HG03558 (cell line): Measurements from ENCODE around the gene RNASE8.

Experiments
- ATAC-seq: cut with Tn5 transposase; IDR thresholded peaks from one replicate; pipeline ENCODE4 v1.9.1; 2021; ENCODE audit warnings: moderate number of reproducible peaks; ENCODE audit not compliant: unreplicated experiment; ENCODE audit errors: extremely low read depth

Gene RNASE8

DNA sequence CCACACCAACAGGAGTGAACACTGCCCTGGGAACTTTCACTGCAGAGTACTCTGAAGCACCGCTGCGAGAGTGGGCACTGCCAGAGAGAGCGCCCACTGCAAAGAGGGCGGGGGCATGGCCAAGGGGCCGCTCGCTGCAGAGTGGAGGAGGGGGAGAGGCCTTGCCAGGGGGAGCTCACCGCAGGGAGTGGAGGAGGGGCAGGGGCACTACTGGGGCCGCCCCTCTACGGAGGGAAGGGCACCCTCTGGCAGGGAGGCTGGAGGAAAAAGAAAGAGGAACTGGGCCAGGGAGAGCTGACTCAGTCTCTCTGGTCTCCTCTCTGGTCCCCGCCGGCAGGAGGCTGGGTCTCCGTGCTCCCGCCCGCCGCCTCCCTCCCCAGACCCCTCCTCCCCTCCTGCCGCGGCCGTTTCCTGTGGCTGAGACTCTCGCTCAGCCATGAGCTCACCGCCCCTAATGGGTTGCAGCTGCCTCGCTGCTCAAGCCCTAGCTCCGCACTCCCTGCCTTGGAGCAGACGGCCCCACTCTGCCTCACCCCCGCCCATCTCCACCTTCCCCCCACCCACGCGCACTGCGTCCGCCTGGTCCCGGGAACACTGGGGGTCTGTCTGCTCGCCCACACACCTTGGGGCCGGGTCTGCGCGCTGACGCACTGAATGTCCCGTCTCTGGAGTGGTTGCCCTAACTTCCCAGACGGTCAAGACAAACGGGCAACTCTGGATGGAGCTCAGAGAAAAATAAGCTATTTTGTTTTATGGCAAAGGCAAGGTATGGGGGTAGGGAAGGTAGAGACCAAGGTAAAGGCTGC, 13.8 kb downstream of the RNASE8 start:
- peak; percentile 63 for ATAC-seq

DNA sequence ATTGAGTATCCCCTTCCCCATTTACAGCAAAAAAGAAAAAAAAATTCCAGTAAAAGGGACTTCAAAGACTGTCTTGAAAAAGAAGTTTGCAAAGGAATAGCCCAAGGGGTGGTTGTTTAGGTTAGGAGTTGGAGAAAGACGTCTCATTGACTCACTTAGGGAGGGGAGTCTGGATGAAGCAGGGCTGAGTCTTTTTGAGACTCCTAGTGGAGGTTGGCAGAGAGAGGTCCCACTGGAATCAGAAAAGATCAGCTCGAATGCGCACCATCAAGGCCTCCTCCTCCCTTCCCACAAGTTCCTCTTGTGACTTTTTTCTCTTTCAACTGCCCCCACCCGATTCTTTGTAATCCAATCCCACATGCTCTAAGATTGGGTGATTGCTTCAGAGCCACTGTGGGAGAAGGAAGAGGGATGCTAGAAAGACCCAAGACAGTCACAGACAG, 14.4 kb downstream of the RNASE8 start:
- no peak for ATAC-seq

DNA sequence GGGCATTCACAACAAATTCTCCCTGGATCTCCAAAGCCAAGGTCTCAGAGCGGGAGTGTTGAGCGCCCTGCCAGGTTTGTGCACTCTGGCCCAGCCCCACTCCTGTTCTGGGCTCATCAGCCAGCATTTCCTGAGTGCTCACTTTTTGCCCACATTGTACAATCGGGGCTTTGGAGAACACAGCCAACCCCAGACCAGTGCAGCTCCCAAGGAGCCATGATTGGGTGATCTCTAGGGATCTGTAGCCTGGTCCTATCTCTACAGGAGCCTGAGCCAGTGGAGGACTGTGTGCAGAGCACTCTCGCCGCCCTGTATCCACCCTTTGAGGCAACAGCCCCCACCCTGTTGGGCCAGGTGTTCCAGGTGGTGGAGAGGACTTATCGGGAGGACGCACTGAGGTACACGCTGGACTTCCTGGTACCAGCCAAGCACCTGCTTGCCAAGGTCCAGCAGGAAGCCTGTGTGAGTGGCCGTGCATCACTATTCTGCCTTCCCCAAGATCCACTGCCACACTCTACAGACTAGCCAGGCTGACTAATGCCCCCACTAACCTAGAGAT, 15.2 kb downstream of the RNASE8 start:
- no peak for ATAC-seq

DNA sequence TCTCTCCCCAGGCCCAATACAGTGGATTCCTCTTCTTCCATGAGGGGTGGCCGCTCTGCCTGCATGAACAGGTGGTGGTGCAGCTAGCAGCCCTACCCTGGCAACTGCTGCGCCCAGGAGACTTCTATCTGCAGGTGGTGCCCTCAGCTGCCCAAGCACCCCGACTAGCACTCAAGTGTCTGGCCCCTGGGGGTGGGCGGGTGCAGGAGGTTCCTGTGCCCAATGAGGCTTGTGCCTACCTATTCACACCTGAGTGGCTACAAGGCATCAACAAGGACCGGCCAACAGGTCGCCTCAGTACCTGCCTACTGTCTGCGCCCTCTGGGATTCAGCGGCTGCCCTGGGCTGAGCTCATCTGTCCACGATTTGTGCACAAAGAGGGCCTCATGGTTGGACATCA, 16.3 kb downstream of the RNASE8 start:
- ATAC-seq, result no peak

DNA sequence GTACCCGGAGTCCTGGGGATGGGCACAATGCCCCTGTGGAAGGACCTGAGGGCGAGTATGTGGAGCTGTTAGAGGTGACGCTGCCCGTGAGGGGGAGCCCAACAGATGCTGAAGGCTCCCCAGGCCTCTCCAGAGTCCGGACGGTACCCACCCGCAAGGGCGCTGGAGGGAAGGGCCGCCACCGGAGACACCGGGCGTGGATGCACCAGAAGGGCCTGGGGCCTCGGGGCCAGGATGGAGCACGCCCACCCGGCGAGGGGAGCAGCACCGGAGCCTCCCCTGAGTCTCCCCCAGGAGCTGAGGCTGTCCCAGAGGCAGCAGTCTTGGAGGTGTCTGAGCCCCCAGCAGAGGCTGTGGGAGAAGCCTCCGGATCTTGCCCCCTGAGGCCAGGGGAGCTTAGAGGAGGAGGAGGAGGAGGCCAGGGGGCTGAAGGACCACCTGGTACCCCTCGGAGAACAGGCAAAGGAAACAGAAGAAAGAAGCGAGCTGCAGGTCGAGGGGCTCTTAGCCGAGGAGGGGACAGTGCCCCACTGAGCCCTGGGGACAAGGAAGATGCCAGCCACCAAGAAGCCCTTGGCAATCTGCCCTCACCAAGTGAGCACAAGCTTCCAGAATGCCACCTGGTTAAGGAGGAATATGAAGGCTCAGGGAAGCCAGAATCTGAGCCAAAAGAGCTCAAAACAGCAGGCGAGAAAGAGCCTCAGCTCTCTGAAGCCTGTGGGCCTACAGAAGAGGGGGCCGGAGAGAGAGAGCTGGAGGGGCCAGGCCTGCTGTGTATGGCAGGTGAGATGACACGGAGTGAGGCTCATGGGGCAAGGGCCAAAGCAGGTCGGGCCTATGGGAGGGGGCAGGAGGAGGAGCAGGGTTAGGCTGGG, 17.0 kb downstream of the RNASE8 start:
- no peak for ATAC-seq

DNA sequence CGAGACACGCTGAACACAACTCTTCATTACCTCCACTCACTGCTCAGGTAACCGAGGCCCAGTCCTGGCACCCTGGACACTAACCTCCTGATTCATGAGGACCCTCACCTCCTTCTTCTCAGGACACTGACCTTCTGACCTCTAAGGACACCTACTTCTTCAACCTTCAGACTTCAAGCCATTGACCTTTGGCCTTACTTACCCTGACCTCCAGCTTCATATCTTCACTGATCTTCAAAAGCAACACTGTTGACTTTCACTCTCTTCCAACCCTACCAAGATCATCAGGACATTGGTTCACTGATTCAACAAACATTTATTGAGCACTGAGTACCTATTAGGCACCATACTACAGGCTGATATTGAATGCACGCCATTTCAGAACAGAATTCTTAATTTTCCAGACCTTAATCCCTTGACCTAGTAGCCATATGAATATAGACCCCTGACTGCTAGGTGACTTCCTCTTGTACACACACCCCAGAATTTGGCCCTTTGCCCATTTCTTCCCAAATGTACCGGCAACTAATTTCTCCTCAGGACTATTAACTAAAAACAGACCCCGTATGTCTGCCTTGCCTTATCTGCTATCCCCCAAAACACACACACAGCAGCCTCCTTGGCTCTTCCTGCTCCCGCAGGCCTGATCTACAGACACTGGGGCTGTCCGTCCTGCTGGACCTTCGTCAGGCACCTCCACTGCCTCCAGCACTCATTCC, 18.3 kb downstream of the RNASE8 start:
- ATAC-seq, result no peak

DNA sequence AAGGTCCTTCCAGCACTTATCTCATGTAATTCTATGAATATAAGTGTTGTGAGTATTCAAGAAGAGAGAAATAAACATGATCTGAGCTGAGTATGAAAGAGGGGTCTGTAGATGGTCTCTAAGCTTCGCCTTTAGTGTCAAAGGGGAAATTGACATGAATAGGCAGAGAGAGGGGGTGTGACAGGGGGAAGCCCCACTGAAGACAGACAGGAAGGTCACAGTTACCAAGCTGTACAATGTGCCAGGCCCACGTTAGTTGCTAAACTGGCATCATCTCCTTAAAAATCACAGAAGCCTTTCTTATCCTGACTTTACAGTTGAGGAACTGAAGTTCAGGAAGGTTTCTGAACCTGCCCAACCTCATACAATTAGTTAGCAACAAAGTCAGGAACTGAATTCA, 20.1 kb downstream of the RNASE8 start:
- no peak for ATAC-seq

DNA sequence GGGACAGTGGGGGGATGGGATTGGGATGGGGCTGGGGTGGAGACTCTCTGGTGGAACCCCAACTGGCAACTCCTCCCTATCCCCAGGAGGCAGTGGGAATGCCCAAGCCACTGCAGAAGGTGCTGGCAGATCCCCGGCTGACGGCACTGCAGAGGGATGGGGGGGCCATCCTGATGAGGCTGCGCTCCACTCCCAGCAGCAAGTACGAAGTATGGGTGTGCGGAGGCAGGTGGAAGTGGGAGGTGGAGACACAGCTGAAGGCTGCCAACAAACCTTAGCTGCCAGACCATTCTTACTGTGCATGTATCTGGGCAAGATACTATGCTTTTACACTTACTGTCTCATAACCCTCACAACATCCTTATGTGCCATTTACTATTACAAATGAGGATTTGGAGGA, 20.7 kb downstream of the RNASE8 start:
- ATAC-seq, result no peak

DNA sequence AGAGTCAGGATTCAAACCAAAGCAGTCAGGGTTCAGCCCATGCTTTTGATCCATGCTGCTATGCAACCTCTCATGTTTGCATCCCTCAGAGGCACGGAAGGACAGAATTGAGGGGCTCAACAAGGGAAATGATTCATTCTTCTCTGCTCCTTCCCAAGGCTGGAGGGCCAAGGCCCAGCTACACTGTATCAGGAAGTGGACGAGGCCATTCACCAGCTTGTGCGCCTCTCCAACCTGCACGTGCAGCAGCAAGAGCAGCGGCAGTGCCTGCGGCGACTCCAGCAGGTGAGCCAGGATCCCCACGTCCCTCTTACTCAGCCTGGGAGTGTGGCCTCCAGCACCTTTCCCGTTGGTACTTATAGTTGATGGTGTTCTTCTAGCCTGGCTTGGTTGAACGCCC, 21.1 kb downstream of the RNASE8 start:
- no peak for ATAC-seq

DNA sequence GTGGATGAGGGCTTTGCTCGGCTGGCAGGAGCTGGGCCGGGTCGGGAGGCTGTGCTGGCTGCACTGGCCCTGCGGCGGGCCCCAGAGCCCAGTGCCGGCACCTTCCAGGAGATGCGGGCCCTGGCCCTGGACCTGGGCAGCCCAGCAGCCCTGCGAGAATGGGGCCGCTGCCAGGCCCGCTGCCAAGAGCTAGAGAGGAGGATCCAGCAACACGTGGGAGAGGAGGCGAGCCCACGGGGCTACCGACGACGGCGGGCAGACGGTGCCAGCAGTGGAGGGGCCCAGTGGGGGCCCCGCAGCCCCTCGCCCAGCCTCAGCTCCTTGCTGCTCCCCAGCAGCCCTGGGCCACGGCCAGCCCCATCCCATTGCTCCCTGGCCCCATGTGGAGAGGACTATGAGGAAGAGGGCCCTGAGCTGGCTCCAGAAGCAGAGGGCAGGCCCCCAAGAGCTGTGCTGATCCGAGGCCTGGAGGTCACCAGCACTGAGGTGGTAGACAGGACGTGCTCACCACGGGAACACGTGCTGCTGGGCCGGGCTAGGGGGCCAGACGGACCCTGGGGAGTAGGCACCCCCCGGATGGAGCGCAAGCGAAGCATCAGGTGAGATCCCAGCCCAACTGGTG, 24.0 kb downstream of the RNASE8 start:
- ATAC-seq, result no peak

DNA sequence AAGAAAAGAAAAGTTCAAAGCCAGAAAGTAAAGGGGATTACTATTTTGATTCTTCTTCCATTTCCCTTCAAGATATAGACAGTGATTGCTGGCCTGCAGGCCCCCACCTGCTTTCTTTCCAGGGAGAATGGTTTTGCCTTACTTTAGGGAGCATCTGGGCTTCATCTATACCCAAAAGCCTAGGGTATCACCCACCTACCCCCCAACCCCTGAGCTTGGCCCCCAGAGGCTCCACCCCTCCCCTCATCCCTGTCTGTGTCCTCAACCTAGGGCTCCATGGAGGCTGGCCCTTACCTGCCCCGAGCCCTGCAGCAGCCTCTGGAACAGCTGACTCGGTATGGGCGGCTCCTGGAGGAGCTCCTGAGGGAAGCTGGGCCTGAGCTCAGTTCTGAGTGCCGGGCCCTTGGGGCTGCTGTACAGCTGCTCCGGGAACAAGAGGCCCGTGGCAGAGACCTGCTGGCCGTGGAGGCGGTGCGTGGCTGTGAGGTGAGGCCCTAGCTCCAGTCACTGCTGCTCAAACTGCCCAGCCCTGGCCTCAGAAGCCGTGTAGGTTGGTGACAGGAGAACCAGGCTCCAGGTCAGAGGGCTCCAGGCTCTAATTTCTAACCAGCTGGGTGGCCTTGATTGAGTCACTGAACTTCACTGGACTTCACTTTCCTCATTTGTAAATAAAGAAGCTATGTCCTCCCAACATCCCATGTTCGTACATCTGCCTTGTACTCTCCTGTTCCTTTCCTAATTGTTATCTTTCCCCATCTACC, 26.1 kb downstream of the RNASE8 start:
- no peak for ATAC-seq

DNA sequence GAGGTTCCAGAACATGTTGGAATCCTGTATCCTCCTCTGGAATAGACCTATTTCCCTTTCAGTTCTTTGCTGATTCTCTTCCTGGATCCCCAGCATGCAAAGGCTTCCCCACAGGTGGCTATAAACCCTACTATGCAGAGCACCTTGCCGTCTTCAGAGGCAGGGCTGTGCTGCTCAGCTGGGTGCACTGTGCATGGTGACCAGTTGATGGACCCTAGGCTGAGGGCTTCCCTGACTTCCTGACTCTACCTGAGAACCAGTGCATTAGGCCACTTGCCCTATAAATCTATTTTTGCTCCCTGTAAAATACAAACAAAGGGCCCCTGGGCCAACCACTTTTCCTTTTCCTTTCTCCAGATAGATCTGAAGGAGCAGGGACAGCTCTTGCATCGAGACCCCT, 26.8 kb downstream of the RNASE8 start:
- ATAC-seq, result no peak

DNA sequence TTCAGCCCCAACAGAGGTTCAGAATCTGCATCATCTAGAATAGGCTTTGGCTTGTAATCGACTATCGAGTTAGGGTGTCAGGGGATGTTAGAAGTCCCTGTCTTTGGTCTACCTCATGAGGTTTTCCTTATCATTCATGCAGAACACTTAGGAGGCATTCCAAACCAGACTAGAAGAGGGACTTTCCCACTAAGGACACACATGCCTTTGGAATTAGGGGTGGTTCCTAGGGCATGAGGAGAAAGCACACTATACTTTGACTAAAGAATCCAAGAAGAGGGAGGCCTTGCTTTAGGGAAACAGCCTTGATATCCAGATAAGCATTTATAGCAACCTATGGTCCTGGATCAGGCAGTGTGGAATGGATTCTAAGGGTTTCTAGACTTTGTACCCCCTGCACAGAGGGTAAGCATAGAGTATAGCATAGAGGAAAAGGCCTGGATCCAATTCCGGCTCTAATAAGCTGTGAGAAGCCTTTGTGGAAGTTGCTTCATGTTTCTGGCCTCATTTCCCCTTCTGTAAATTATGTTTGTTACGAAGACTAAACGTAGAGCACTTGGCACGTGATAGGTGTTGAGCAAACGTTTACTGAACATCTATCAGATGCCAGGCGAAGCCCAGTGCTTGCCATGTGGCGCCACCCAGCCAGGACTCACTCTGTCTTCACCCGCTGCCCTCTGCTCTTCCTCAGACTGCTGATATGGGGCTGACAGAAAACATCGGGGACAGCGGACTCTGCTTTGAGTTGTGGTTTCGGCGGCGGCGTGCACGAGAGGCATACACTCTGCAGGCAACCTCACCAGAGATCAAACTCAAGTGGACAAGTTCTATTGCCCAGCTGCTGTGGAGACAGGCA, 27.6 kb downstream of the RNASE8 start:
- no peak for ATAC-seq

DNA sequence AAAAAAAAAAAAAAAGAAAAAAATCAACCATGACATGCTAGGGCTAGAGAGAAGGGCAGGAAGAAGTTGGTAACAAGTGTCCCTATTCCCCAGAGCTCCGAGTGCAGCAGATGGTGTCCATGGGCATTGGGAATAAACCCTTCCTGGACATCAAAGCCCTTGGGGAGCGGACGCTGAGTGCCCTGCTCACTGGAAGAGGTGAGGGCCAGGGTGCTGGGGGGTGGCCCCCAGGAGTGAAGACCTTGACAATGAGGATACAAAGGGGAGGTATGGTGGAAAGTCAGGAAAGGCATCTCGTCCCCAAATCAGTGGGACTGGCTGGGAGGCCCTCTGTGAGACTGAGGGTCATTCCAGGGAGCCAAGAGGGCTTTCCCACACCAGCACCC, 29.3 kb downstream of the RNASE8 start:
- ATAC-seq, result no peak

DNA sequence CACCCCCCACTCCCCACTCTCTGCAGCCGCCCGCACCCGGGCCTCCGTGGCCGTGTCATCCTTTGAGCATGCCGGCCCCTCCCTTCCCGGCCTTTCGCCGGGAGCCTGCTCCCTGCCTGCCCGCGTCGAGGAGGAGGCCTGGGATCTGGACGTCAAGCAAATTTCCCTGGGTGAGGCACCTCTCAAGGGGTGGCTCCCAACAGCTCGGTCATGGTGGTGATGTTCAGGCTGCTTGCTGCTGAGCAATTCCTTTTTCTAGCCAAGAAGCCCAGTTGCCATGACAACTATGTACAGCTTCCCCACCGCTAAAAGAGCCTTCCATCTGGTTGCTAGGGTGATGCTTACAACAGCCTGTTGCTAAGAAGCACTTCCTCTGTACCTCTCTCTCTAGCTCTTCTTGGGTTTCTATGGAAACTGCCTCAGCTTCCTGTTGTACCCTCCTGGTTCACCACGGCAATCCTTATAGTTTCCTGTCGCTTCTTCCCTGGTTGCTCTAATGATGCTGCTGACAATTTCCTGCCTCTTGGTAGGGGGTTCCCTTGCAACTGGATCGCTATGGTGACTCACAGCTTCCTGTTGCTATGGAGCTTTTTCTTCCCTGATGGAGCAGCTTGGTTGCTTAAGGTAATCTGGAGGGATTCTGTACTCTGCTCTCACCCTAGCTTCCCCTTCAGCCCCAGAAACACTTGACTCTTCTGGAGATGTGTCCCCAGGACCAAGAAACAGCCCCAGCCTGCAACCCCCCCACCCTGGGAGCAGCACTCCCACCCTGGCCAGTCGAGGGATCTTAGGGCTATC, 29.9 kb downstream of the RNASE8 start:
- ATAC-seq, result no peak

DNA sequence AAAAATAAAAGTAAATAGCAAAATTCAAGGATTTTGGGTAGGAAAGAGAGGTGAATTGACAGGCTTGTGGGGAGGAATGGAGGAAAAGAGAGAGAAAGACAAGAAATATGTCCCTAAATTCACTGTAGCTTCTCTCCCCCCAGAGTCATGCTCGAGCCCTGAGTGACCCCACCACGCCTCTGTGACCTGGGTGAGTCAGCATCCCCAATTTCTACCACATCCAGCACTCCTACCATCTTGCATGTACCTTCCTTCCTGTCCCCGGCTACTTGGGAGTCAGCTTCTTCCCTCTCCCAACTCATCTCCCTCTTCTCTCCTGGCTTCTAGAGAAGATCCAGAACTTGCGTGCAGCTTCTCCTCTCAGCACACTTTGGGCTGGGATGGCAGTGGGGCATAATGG, 31.1 kb downstream of the RNASE8 start:
- ATAC-seq, result no peak

DNA sequence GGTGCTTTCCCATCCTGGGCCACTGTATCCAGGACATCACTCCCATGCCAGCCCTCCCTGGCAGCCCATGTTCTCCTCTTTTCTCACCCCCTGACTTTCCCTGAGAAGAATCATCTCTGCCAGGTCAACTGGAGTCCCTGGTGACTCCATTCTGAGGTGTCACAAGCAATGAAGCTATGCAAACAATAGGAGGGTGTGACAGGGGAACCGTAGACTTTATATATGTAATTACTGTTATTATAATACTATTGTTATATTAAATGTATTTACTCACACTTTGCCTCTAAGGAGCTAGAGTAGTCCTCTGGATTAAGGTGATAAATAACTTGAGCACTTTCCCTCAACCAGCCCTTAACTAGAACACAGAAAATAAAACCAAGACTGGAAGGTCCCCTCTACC, 31.6 kb downstream of the RNASE8 start:
- ATAC-seq, result no peak

DNA sequence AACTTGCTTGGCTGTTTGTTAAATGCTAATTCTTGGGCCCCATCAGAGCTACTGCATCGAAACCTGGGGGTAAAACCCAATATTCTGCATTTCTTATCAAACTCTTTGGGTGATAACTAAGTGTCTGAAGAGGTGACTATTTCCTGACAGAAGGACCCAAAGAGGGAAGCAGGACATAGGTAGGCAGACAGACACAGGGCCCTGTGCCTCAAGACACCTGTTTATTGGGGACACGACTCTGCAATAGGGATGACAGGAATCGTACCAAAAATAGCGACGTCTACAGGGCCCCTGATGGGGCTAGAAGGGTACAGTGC, 32.2 kb downstream of the RNASE8 start:
- ATAC-seq, result no peak
